Renal cortical epithelial cell (primary cell): Measurements from ENCODE around the gene NRL. TPM values are rescaled to one million over a fixed set of nuclear protein-coding genes. Genes with fewer than 3 reads are reported as not detected.
A peak's percentile ranks its signal among the peaks of the same experiment; 100 is the strongest.

Source experiments
- DNase-seq: peaks from one replicate; pipeline ENCODE4 v3.0.0-alpha.2; 2011; ENCODE audit warnings: low read depth
- total RNA-seq: library from RNA; depleted of rRNA; stranded (reverse); fragments of >200 nt; gene quantifications from 2 replicates; pipeline ENCODE4 v1.2.3, GENCODE V29; 2014

Gene NRL
- total RNA-seq, 1 donor from 2014 or later: 2.4 TPM

GRCh38 chr14:24098927-24099813, 15.6 kb downstream of the NRL start:
- DNase-seq: no peak

DNA sequence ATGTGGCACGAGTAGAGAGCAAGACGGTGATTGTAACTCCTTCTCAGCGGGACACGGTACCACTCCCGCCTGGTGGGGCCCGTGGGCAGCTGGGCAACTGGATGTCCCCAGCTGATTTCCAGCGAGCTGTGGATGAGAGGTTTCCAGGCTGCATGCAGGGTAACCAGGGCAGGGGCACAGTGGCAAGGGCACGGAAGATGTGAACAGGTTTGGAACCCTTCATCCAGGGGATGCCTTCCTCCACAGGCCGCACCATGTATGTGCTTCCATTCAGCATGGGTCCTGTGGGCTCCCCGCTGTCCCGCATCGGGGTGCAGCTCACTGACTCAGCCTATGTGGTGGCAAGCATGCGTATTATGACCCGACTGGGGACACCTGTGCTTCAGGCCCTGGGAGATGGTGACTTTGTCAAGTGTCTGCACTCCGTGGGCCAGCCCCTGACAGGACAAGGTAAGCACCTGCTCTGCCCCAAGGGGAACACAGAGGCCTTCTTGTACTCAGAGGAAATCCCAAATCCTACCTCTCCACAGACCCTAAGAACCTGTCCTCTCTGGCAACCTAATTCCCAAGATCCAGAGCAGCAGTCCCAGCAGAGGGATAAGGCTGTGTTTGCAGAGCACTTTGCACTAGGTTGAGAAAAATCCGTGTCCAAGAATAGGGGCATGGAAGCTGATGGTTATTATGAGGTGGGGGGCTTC, 16.4 kb downstream of the NRL start:
- no peak for DNase-seq

GRCh38 chr14:24096545-24097181, 18.1 kb downstream of the NRL start:
- DNase-seq: no peak

DNA sequence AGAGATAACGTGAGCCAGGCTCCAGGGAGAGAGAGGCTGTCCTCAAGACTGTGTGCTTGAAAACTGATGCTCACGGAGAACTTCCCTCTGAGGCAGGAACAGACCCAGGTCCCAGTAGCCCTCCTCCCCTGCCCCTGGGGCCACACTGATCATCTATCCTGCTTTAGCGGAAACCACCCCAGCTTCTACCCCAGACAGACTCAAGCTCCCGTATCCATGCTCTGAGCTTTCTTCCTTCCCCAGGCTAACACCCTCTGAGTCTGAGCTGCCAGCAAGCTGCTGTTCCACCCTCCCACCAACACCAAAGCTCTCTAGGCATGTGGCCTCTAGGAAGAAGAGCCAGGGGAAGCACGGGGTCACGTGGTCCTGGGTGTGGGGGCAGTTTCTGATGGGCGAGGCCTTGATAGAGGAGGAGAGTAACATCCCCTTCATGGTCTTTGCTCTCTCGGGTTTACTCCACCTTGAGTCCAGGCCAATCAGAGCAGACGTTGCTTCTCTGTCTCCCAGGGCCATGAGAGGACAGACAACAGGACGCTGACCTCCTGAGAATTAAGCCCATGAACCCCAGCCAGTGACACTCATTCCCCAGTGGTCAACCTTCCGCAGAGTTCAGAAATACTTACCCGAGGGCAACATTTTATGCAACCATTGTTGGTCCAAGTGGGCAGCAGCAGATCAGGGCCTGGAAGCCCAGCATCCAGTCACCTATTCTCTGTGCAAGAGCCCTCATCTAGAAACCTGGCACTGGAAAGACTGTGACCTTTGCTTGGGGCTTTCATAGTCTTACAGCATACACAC, 19.3 kb downstream of the NRL start:
- DNase-seq: peak; percentile 54

DNA sequence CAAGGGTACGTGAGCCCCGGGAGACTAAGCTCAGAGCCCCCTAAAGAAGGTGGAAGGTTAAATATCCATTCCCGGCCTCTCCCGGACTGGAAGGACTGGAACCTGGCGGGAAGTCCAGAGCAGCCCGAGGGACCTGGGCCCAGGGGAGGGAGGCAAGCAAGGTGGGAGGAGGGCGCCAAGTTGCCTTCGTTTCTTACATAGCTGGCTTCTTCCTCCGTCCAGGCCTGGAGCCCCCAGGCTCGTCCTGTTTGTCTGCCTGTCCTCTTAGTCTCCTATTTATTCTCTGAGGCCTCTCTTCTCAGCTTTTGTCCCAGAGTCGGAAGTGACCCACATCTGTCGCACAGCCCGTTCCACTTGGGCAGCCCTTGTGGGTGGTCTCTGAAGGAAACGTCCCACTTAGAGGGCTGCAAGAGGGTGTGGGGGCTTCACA, 19.9 kb downstream of the NRL start:
- no peak for DNase-seq

DNA sequence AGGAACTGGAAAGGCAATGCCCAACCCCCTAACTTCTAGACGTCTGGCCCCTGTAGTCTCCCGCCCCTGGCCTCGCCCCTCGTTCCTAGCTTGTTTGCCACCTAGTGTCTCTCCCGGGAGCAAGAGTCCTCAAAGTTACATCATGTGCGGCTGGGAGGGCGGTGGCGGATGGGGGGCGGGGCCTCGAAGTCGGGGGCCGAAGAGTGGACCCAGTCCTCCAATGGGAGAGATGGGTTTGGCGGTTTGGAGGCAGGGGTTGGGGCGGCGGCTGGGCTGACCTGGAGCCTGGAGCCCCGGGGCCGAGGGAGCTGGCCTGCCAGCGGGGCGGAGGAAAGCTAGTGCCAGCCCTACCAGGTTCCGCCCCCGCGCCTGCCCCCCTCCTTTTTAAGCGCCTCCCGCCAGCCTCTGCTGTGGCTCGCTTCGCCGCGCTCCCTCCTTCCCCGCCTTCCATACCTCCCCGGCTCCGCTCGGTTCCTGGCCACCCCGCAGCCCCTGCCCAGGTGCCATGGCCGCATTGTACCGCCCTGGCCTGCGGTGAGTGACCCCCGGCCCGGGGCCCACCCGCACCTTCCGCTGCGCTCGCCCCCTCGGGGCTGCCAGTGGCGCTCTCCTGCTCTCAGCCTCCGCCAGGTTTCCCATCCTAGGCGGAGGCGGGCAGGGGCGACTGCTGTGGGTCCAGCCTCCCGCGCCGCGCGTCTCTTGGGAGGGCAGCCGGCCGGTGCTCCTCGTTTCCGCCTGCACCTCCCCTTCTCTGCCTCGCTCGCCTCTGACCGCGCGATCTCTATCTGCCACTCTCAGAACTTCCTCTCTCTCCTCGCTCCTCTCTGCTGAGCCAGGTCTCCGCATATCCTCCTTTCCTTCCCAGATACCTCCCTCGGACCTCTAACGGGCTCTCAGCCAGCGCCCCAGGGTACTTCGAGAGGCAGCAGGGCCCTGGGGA, 20.6 kb downstream of the NRL start, which contains the start of gene PCK2:
TSS of gene PCK2 (plus strand) at position 411 of the 940 bp plus-strand sequence. CDS start at position 506, 95 bp downstream.
- DNase-seq: peak; percentile 74

GRCh38 chr14:24093207-24093900, 21.4 kb downstream of the NRL start:
- DNase-seq: no peak

DNA sequence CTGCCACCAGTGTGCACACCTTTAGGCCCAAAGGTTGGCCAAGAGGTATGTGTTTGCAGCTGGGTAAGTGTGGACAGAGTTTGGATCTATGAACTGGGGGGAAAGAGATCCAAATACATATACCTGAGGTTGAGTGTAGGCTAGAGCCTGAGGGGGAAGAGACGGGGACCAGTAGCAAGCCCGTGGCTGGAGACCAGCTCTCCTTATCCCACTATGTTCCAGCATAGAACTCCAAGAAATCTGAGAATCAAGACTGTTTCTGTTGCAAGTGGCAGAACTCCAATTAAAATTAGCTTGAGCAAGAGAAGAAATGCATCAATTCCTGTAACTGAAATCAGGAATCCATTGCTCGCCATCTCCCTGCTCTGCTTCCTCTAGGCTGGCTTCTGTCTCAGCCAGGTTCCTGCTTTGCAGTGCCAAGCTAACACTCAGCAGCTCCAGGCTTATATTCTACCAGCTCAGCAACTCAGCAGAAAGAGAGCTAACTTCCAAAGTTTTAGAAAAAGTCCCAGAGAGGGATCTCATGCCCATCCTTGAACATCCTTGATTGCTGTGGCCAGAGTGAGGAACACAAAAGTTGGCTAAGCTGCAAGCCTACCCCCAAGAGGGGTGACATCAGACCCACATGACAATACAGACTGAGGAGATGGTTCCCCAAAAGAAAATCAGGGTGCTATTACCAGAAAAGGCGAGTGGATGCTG, 22.1 kb downstream of the NRL start:
- DNase-seq: no peak

- DNase-seq: no peak
Measured at GRCh38 chr14:24092110-24092504, 22.6 kb downstream of the NRL start.

DNA sequence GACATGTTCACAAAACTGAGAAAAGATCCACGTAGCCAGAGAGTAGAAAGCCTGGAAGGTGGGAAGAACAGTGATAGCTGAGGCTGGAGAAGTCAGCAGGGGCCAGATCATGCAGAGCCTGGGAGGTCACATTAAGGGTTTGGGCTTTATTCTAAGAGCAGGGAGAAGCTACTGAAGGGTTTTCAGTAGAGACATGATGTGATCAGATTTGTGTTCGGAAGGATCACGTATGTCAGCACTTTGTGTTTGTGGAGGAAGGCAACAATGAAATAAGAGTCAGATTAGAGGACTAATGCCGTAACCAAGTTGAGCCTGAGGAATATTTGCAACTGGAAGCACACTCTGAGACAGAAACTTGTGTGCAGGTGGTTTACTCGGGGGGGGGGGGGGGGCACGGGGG, 24.9 kb downstream of the NRL start:
- DNase-seq: no peak

DNA sequence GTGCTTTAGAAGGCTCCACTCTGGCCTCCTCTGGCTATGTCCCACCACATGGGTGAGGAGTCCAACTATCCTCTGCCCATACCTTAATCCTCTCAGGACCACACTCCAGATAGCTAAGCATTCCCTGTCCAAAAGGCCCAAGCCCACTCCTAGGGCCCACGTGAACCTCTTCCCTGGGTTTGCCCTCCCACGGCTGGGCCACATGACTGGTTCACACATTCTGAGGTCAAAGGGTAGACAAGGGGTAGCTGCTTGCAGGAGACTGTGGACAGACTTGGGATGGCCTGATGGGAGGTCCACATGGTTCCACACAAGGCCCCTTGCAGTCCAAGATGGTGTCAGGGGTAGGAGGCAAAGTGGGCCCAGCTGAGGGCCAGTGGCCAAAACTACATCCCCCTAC, 26.7 kb downstream of the NRL start:
- no peak for DNase-seq

DNA sequence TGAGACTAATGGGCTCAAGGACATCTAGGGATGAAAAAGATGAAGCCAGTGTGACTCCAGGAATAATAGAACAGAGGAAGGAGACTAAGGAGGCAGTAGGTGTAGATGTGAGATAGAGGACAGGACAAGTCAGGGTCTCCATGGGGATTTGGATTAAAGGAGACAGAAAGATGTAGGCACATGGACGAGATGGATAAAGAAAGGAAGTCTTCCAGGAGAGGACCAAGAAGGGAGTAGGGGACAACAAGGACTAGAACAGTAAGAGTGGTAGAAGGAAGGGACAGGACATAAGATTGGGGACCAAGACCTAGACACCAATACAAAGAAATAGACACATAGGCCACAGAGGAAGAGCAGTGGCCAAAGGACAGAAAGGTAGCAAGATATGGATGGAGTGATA, 27.7 kb downstream of the NRL start:
- DNase-seq: no peak

DNA sequence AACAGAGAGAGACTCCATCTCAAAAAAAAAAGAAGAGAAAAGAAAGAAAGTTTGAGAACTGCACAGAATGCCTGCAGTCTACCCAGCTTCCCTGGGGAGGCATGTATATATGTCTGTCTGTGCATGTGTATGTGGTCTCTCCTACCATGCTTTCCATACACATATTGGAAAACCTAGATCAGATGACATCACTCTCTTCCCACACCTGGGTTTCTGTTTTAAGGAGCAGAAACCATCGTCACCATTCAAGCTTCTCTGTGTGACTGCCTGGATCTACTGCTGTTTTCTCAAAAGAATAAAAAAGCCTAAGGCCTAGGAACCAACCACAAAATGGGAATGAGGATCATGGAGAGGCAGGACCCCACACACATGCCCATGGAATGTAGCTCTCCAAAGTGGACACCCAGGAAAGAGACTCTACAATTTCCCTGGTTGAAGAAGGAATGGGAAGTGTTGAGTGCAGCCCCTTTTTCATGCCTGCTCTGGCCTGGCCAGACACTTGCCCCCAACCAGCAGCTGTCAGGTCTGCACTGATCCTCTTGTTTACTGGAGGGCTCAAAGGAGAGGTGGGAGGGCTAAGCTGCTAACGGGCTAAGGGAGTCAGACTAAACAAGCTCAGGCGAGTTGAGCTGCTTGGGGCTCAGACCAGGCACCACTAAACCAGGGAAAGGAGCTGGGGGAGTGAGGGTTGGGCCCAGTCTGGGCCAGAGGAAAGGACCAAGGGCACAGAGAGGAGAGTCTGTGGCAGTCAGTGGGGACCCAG, 28.4 kb downstream of the NRL start:
- no peak for DNase-seq

DNA sequence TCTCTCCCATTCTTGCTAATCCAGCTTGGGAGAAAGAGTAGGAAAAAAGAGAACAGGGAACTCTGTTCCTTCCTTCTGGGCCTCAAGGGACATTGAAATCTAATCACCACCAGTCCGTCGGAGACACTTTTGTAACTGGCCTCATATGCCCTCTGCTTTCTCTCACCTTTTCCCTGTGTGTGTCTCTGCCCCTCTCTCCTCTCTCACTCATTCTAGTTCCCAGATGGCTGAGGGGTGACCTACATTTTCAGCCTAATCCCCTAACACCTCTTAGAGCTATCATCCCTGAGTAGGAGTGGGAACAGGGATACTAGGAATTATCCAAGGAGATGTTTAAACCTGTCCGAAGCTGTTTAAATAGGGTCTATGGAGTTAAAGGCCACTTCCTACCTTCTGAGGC, 29.5 kb downstream of the NRL start:
- DNase-seq: no peak

- DNase-seq: no peak
Measured at GRCh38 chr14:24084440-24084839, 30.3 kb downstream of the NRL start.

DNA sequence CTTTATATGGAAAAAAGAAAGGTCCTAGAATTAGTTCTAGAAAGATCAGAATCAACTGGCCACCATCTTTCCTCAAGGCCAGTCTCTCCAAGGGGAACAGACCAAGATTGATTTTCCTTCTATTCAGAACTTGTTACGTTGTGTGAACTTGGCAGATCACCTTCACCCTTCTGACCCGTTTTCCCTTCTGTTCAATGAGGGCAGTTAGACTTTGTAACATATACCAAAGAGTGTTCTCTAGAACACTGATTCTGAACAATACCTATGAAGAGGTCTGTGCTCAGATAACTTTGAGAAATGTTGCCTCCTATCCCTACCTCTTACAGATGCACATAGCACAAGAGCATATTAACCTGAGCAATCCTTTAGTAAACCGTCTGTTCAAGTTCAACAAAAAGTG, 31.3 kb downstream of the NRL start:
- DNase-seq: no peak

GRCh38 chr14:24082411-24083080, 32.2 kb downstream of the NRL start:
- no peak for DNase-seq

DNA sequence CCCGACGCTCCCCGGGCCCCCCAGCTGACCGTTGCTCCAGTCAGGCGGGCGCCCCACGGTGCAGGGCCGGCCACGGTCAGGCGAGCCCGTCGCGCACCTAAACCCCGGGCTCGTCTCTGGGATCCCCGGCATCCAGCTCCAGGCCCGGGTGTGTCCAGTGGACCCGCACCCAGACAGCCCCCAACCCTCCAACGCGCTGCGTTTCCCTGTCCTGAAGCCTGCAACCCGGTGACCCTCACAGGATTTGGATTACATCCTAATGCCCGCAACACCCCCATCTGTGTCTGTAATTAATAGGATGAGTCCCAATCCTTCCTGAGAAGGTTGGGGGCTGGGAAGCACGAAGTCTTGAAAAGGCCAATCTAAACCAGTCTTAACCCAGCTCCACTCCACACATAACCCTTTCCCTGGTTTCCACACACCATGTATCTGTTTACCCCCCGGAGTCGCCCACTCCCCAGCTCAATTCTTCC, 33.0 kb downstream of the NRL start:
- no peak for DNase-seq
